HEK293 (cell line): ENCODE measurements around the gene NFATC1.

Experiments used
- BCL11A ChIP-seq: fragments of 450-650 bp; formaldehyde crosslinking; IDR thresholded peaks from 2 replicates; pipeline ENCODE4 v1.5.1; 2016; ENCODE audit warnings: low read depth, missing biosample characterization, missing genetic modification characterization
- FEZF1 ChIP-seq: fragments of 450-650 bp; formaldehyde crosslinking; IDR thresholded peaks from 2 replicates; pipeline ENCODE4 v1.5.1; 2016; ENCODE audit warnings: missing biosample characterization, missing genetic modification characterization
- GFI1B ChIP-seq: fragments of 450-650 bp; formaldehyde crosslinking; IDR thresholded peaks from 2 replicates; pipeline ENCODE4 v1.5.1; 2016; ENCODE audit warnings: missing biosample characterization, missing genetic modification characterization
- KLF9 ChIP-seq: fragments of 450-650 bp; formaldehyde crosslinking; IDR thresholded peaks from 2 replicates; pipeline ENCODE4 v1.5.1; 2016; ENCODE audit warnings: missing biosample characterization, missing genetic modification characterization, low read depth
- WT1 ChIP-seq: fragments of 450-650 bp; formaldehyde crosslinking; IDR thresholded peaks from 2 replicates; pipeline ENCODE4 v1.5.1; 2016; ENCODE audit warnings: missing biosample characterization, missing genetic modification characterization
- ZBTB7A ChIP-seq: fragments of 450-650 bp; formaldehyde crosslinking; IDR thresholded peaks from 2 replicates; pipeline ENCODE4 v1.5.1; 2016; ENCODE audit warnings: low read depth, missing biosample characterization, missing genetic modification characterization
- ZEB2 ChIP-seq: fragments of 450-650 bp; formaldehyde crosslinking; IDR thresholded peaks from 2 replicates; pipeline ENCODE4 v1.5.1; 2016; ENCODE audit warnings: missing biosample characterization, missing genetic modification characterization
- ZNF184 ChIP-seq: fragments of 450-650 bp; IDR thresholded peaks from 2 replicates; pipeline ENCODE4 v1.5.1; 2018; ENCODE audit warnings: missing biosample characterization, mild to moderate bottlenecking, missing genetic modification characterization
- ZNF19 ChIP-seq: fragments of 450-650 bp; formaldehyde crosslinking; IDR thresholded peaks from 2 replicates; pipeline ENCODE4; 2016; ENCODE audit warnings: missing biosample characterization, missing genetic modification characterization, low read depth
- ZNF202 ChIP-seq: fragments of 450-650 bp; formaldehyde crosslinking; IDR thresholded peaks from 2 replicates; pipeline ENCODE4 v1.5.1; 2016; ENCODE audit warnings: missing biosample characterization, missing genetic modification characterization, borderline replicate concordance
- ZNF239 ChIP-seq: fragments of 450-650 bp; formaldehyde crosslinking; IDR thresholded peaks from 2 replicates; pipeline ENCODE4 v1.5.1; 2016; ENCODE audit warnings: missing biosample characterization, missing genetic modification characterization
- ZNF292 ChIP-seq: fragments of 450-650 bp; formaldehyde crosslinking; IDR thresholded peaks from 2 replicates; pipeline ENCODE4 v1.5.1; 2016; ENCODE audit warnings: low read depth, missing biosample characterization, missing genetic modification characterization, borderline replicate concordance
- ZNF335 ChIP-seq: fragments of 450-650 bp; formaldehyde crosslinking; conservative IDR thresholded peaks from 2 replicates; pipeline ENCODE4 v1.5.1; 2016; ENCODE audit warnings: missing biosample characterization, missing genetic modification characterization
- ZNF404 ChIP-seq: fragments of 450-650 bp; formaldehyde crosslinking; IDR thresholded peaks from 2 replicates; pipeline ENCODE4 v1.5.1; 2017; ENCODE audit warnings: missing biosample characterization, missing genetic modification characterization
- ZNF423 ChIP-seq: fragments of 450-650 bp; formaldehyde crosslinking; IDR thresholded peaks from 2 replicates; pipeline ENCODE4 v1.5.1; 2016; ENCODE audit warnings: missing biosample characterization, missing genetic modification characterization
- ZNF426 ChIP-seq: fragments of 450-650 bp; formaldehyde crosslinking; IDR thresholded peaks from 2 replicates; pipeline ENCODE4 v1.5.1; 2017; ENCODE audit warnings: missing biosample characterization, missing genetic modification characterization, mild to moderate bottlenecking, inconsistent platforms, moderate library complexity
- ZNF596 ChIP-seq: fragments of 450-650 bp; IDR thresholded peaks from 2 replicates; pipeline ENCODE4 v1.5.0; 2018; ENCODE audit warnings: missing biosample characterization, mild to moderate bottlenecking, missing genetic modification characterization, moderate library complexity
- ZNF629 ChIP-seq: fragments of 450-650 bp; formaldehyde crosslinking; IDR thresholded peaks from 2 replicates; pipeline ENCODE4 v1.5.1; 2017; ENCODE audit warnings: missing biosample characterization, missing genetic modification characterization
- ZNF791 ChIP-seq: fragments of 450-650 bp; formaldehyde crosslinking; IDR thresholded peaks from 2 replicates; pipeline ENCODE4 v1.5.1; 2016; ENCODE audit warnings: missing biosample characterization, missing genetic modification characterization
- ZSCAN23 ChIP-seq: fragments of 450-650 bp; formaldehyde crosslinking; IDR thresholded peaks from 2 replicates; pipeline ENCODE4 v1.5.1; 2016; ENCODE audit warnings: missing biosample characterization, missing genetic modification characterization
- ZXDB ChIP-seq: fragments of 450-650 bp; formaldehyde crosslinking; IDR thresholded peaks from 2 replicates; pipeline ENCODE4 v1.5.1; 2016; ENCODE audit warnings: missing biosample characterization, missing genetic modification characterization
- TF ChIP-seq, protein P1 (sequence below): fragments of 450-650 bp; formaldehyde crosslinking; IDR thresholded peaks from 2 replicates; pipeline ENCODE4 v1.5.1; 2017; ENCODE audit warnings: missing biosample characterization, missing genetic modification characterization
- TF ChIP-seq, protein P2 (sequence below): fragments of 450-650 bp; IDR thresholded peaks from 2 replicates; pipeline ENCODE4 v1.5.1; 2018; ENCODE audit warnings: missing biosample characterization, missing genetic modification characterization
- TF ChIP-seq, protein P3 (sequence below): fragments of 450-650 bp; formaldehyde crosslinking; IDR thresholded peaks from 2 replicates; pipeline ENCODE4 v1.5.1; 2016; ENCODE audit warnings: missing biosample characterization, missing genetic modification characterization
- TF ChIP-seq, protein P4 (sequence below): fragments of 450-650 bp; formaldehyde crosslinking; IDR thresholded peaks from 2 replicates; pipeline ENCODE4 v1.5.1; 2016; ENCODE audit warnings: missing biosample characterization, missing genetic modification characterization, borderline replicate concordance
- TF ChIP-seq, protein P5 (sequence below): fragments of 450-650 bp; formaldehyde crosslinking; IDR thresholded peaks from 2 replicates; pipeline ENCODE4 v1.5.1; 2016; ENCODE audit warnings: missing biosample characterization, missing genetic modification characterization
- TF ChIP-seq, protein P6 (sequence below): fragments of 450-650 bp; formaldehyde crosslinking; IDR thresholded peaks from 2 replicates; pipeline ENCODE4 v1.5.1; 2016; ENCODE audit warnings: missing biosample characterization, missing genetic modification characterization

Gene NFATC1

DNA sequence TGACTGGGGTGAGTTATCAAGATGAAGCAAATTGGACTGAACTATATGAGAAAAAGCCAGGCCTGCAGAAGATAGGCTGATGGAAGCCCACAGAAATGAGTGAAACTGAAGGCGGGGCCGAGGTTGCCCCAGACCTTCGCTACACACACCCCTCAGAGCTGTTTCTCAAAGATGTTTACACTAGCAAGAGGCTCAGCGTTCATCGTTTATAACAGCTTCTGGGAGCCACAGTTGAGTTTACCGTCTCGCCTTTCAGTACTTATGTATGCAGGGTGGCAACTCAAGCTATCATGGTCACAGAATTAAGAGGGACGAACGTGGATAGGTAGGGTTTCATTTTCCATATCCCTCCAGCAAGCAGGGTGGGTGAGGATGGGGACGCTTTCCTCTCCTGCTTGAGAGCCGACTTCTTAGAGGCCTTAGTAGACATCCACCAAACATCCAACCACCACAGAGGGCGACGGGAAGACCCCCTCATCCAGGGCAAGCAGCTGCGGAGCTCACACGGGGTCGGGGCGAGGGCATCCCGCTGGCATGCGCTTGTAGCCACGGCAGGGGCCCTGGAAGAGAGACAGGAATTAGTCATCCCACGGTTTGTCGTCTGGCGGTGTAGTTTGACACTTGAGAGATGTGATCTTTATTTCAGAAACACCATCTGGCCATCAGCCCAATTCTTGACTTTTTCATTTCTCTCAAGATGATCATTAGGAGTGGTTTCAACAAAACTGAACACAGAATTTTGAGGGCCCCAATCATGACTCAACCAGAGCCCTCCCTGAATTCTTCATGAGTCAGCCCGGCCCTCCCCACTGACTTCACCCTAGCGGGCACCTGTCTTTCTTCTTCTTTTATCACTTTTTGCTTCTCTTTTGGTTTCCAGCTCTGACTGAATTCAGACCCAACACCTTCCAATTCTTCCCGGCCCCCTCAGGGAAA, 174.8 kb downstream of the NFATC1 start (continued):
- no peak for TF ChIP-seq ZNF426 (tag by site-specific recombination)
- TF ChIP-seq, protein P1, sequence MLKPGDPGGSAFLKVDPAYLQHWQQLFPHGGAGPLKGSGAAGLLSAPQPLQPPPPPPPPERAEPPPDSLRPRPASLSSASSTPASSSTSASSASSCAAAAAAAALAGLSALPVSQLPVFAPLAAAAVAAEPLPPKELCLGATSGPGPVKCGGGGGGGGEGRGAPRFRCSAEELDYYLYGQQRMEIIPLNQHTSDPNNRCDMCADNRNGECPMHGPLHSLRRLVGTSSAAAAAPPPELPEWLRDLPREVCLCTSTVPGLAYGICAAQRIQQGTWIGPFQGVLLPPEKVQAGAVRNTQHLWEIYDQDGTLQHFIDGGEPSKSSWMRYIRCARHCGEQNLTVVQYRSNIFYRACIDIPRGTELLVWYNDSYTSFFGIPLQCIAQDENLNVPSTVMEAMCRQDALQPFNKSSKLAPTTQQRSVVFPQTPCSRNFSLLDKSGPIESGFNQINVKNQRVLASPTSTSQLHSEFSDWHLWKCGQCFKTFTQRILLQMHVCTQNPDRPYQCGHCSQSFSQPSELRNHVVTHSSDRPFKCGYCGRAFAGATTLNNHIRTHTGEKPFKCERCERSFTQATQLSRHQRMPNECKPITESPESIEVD (tag by site-specific recombination) = peak; percentile 88
- TF ChIP-seq, protein P2, sequence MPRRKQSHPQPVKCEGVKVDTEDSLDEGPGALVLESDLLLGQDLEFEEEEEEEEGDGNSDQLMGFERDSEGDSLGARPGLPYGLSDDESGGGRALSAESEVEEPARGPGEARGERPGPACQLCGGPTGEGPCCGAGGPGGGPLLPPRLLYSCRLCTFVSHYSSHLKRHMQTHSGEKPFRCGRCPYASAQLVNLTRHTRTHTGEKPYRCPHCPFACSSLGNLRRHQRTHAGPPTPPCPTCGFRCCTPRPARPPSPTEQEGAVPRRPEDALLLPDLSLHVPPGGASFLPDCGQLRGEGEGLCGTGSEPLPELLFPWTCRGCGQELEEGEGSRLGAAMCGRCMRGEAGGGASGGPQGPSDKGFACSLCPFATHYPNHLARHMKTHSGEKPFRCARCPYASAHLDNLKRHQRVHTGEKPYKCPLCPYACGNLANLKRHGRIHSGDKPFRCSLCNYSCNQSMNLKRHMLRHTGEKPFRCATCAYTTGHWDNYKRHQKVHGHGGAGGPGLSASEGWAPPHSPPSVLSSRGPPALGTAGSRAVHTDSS (tag by site-specific recombination) = no peak
- 0 out of 2 replicates have a peak, but pooled peaks have one; percentile 34 for TF ChIP-seq ZXDB (tag by site-specific recombination)
- TF ChIP-seq ZNF596 = no peak
- TF ChIP-seq ZBTB7A = no peak
- no peak for TF ChIP-seq ZSCAN23 (tag by site-specific recombination)
- TF ChIP-seq KLF9 (tag by site-specific recombination) = peak; percentile 0
- TF ChIP-seq, protein P3, sequence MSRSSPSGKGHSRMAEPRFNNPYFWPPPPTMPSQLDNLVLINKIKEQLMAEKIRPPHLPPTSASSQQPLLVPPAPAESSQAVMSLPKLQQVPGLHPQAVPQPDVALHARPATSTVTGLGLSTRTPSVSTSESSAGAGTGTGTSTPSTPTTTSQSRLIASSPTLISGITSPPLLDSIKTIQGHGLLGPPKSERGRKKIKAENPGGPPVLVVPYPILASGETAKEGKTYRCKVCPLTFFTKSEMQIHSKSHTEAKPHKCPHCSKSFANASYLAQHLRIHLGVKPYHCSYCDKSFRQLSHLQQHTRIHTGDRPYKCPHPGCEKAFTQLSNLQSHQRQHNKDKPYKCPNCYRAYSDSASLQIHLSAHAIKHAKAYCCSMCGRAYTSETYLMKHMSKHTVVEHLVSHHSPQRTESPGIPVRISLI (tag by site-specific recombination) = no peak
- peak; percentile 70 for TF ChIP-seq ZNF629 (tag by site-specific recombination)
- TF ChIP-seq WT1 (tag by site-specific recombination) = peak; percentile 14; the same call in 1 of the 2 replicates
- no peak for TF ChIP-seq ZNF239 (tag by site-specific recombination)
- peak; percentile 70 for TF ChIP-seq ZNF335 (tag by site-specific recombination)
- TF ChIP-seq, protein P4, sequence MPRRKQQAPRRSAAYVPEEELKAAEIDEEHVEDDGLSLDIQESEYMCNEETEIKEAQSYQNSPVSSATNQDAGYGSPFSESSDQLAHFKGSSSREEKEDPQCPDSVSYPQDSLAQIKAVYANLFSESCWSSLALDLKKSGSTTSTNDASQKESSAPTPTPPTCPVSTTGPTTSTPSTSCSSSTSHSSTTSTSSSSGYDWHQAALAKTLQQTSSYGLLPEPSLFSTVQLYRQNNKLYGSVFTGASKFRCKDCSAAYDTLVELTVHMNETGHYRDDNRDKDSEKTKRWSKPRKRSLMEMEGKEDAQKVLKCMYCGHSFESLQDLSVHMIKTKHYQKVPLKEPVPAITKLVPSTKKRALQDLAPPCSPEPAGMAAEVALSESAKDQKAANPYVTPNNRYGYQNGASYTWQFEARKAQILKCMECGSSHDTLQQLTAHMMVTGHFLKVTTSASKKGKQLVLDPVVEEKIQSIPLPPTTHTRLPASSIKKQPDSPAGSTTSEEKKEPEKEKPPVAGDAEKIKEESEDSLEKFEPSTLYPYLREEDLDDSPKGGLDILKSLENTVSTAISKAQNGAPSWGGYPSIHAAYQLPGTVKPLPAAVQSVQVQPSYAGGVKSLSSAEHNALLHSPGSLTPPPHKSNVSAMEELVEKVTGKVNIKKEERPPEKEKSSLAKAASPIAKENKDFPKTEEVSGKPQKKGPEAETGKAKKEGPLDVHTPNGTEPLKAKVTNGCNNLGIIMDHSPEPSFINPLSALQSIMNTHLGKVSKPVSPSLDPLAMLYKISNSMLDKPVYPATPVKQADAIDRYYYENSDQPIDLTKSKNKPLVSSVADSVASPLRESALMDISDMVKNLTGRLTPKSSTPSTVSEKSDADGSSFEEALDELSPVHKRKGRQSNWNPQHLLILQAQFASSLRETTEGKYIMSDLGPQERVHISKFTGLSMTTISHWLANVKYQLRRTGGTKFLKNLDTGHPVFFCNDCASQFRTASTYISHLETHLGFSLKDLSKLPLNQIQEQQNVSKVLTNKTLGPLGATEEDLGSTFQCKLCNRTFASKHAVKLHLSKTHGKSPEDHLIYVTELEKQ (tag by site-specific recombination) = 0 out of 2 replicates have a peak, but pooled peaks have one; percentile 29
- no peak for TF ChIP-seq ZNF19
- TF ChIP-seq ZNF184 = 0 out of 2 replicates have a peak, but pooled peaks have one; percentile 17
- TF ChIP-seq ZNF202 (tag by site-specific recombination) = no peak
- no peak for TF ChIP-seq BCL11A (tag by site-specific recombination)
- no peak for TF ChIP-seq ZNF791 (tag by site-specific recombination)
- TF ChIP-seq, protein P5, sequence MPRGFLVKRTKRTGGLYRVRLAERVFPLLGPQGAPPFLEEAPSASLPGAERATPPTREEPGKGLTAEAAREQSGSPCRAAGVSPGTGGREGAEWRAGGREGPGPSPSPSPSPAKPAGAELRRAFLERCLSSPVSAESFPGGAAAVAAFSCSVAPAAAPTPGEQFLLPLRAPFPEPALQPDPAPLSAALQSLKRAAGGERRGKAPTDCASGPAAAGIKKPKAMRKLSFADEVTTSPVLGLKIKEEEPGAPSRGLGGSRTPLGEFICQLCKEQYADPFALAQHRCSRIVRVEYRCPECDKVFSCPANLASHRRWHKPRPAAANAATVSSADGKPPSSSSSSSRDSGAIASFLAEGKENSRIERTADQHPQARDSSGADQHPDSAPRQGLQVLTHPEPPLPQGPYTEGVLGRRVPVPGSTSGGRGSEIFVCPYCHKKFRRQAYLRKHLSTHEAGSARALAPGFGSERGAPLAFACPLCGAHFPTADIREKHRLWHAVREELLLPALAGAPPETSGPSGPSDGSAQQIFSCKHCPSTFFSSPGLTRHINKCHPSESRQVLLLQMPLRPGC (tag by site-specific recombination) = peak; percentile 57; the same call in 1 of the 2 replicates
- TF ChIP-seq, protein P6, sequence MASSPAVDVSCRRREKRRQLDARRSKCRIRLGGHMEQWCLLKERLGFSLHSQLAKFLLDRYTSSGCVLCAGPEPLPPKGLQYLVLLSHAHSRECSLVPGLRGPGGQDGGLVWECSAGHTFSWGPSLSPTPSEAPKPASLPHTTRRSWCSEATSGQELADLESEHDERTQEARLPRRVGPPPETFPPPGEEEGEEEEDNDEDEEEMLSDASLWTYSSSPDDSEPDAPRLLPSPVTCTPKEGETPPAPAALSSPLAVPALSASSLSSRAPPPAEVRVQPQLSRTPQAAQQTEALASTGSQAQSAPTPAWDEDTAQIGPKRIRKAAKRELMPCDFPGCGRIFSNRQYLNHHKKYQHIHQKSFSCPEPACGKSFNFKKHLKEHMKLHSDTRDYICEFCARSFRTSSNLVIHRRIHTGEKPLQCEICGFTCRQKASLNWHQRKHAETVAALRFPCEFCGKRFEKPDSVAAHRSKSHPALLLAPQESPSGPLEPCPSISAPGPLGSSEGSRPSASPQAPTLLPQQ (tag by site-specific recombination) = 0 out of 2 replicates have a peak, but pooled peaks have one; percentile 41
- TF ChIP-seq ZNF292 (tag by site-specific recombination) = no peak
- no peak for TF ChIP-seq ZNF423
- no peak for TF ChIP-seq GFI1B (tag by site-specific recombination)
- peak; percentile 75 for TF ChIP-seq ZEB2 (tag by site-specific recombination)
- TF ChIP-seq FEZF1 (tag by site-specific recombination) = 0 out of 2 replicates have a peak, but pooled peaks have one; percentile 21
- no peak for TF ChIP-seq ZNF404 (tag by site-specific recombination)
